ENCODE data around the gene ATP8A1.

The ATP8A1 gene

DNA sequence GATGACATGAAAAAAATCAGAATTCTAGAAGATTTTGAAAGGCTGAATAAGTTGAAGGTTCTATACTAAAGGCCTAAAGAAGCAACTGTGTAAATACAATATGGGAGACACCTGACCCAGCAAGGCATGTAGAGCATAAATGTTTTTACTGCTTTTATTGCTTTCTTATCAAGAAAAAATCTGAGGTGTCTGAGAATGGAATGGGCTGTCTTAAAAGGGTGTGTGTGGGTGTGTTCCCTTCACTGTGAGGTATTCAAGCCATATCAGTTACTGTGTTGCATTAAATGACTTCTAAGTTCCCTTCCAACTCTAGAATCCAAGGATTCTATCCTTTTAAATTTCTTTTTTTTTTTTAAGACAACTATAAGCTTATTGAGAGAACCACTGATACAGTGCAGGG, 15.7 kb downstream of the ATP8A1 start:
- Mint-ChIP-seq H3K4me1 (peaks cover 94% of the 10 kb centered on the region), H3K9me3 (no peaks in the 10 kb centered on the region), H3K27ac (peak overlapping the region in 1 of 2 donors; percentile 80), H3K4me3 (peak overlapping the region; percentile 77 to 80), H3K27me3 (no peaks in the 10 kb centered on the region)
- no peak for ATAC-seq
- DNase-seq, result no peak

DNA sequence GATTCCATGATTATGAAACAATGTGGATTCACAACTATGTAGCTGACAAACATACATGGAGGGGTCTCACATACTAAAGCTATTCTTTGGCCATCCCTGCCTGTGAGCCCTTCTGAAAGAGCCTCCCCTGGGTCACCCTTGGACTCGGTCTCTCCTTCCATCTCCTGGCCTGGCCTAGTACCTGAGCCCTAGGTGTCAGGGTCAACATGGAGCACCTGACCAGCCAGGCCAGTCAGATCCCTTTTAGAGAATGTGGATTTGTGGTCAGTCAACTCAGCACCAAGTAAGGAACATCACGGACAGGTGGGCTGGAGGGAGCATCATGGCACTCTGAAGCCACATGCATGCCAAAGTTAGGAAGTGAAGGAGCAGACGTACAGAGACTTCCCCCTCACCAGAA, 16.3 kb downstream of the ATP8A1 start:
- ATAC-seq, result no peak
- Mint-ChIP-seq H3K27me3 (no peaks in the 10 kb centered on the region), H3K4me1 (peaks cover 94% of the 10 kb centered on the region)

DNA sequence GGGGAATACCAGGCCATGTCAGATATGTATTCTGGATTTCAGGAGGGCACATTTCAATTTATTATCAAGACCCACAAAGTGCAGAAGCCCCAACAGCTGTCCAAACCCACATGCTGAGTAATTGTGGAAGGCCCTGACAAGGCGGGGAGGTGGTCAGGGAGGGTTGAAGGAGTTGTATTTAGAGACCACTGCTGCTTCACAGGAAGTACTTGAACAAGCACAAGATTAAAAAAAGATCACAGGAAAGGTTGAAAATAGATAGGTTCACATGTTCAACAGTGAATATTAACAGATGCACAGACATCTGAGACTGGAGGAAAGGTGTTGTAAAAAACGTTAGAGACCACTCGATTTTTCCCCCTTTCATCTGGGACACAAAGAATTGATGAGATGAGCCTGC, 17.9 kb downstream of the ATP8A1 start:
- peak; percentile 70 for ATAC-seq
- Mint-ChIP-seq H3K4me3 (peak overlapping the region; percentile 69 to 78), H3K27me3 (no peaks in the 10 kb centered on the region), H3K9me3 (no peaks in the 10 kb centered on the region), H3K4me1 (peaks cover 86% of the 10 kb centered on the region), H3K27ac (peak overlapping the region; percentile 43 to 95)
- peak; percentile 12 to 63 for DNase-seq

More for the DNA sequence above, 16.3 kb downstream of the ATP8A1 start:
- Mint-ChIP-seq H3K27ac (peak overlapping the region in 1 of 2 donors; percentile 80), H3K4me3 (no peak overlapping the region), H3K9me3 (no peaks in the 10 kb centered on the region)
- DNase-seq, result no peak

DNA sequence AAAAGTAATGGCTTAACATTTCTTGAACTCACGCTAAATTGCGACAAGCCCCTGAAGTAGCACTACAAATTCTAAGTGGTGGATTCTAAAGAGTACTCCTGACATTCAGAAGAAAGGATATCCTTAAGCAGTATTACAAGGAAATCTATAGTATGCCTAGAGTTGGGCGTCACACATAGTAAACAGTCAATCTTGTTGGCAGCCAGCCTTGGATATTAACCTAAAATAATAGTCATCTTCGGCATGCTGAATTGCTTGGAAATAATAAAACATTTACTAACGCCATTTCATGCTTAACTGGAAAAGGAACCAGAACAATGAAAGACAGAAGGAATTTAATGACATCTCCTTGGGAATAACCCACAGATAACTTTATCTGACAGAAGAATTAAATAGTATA, 18.6 kb downstream of the ATP8A1 start:
- Mint-ChIP-seq H3K4me3 (peak overlapping the region in 1 of 2 donors; percentile 78), H3K9me3 (no peaks in the 10 kb centered on the region), H3K27ac (no peak overlapping the region), H3K27me3 (no peaks in the 10 kb centered on the region), H3K4me1 (peaks cover 86% of the 10 kb centered on the region)
- no peak for ATAC-seq
- no peak for DNase-seq

DNA sequence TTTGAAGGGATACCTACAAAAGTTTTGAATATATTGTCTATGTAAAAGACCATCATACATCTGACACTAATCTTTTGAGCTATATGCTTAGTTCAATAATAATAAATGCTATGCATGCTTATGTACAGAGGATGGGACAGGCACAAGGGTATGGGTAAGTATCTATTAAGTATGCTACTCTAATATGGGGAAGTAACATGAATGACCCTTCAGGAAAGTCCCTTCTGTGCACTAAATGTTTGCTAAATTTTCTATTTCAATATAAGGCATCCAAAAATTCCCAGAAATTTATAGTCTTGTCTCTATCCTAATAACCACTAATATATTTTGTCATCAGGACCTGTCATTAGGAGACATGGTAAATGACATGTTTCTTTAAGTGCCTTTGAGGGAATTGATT, 19.0 kb downstream of the ATP8A1 start:
- DNase-seq, result no peak
- no peak for ATAC-seq
- Mint-ChIP-seq H3K4me3 (no peak overlapping the region), H3K4me1 (peaks cover 86% of the 10 kb centered on the region), H3K27me3 (no peaks in the 10 kb centered on the region), H3K27ac (no peak overlapping the region), H3K9me3 (no peaks in the 10 kb centered on the region)

DNA sequence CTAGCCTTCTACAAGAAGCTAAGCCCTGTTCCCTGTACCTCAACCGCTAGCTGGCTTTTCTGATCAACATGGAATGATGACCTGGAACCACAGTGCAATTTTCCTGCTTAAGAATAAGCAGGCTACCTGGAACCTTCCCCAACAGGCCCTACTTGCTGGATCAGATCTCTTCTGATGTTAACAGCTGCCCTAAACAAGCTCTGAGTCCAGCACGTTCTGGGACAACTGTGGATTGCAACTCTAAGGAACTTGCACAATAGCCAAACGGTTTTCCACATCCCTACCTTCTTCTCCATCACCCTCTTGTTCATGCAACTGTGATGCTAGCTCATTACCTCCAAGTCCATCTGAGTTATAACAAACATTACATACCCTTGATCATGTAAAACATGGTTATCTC, 19.8 kb downstream of the ATP8A1 start:
- peak overlapping the region in 1 of 2 donors; percentile 29 for H3K27ac Mint-ChIP-seq

DNA sequence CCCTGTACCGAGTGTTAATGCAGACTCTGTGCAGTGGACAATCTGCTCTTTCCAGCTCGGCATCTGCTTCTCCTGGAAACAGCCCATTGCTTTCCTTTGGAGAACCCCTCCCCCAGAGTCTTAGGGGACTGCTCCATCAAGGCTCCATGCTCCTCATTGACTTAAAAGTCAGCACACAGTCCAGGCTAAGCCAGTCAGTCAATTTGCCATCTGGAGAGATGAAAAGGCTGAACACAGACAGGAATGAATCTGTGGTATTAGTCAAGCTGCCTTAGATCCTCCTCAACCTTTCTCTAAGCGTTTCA, 20.3 kb downstream of the ATP8A1 start:
- Mint-ChIP-seq H3K4me1 (peaks cover 83% of the 10 kb centered on the region), H3K27ac (no peak overlapping the region), H3K4me3 (no peak overlapping the region), H3K9me3 (peaks cover 0 to 4% of the 10 kb centered on the region in 2 donors), H3K27me3 (no peaks in the 10 kb centered on the region)
- ATAC-seq (no peak), DNase-seq (no peak)

More for the DNA sequence above, 19.8 kb downstream of the ATP8A1 start:
- H3K4me1 Mint-ChIP-seq, result peaks cover 83% of the 10 kb centered on the region
- H3K9me3 Mint-ChIP-seq, result no peaks in the 10 kb centered on the region
- no peaks in the 10 kb centered on the region for H3K27me3 Mint-ChIP-seq
- no peak overlapping the region for H3K4me3 Mint-ChIP-seq
- no peak for ATAC-seq
- DNase-seq, result no peak

DNA sequence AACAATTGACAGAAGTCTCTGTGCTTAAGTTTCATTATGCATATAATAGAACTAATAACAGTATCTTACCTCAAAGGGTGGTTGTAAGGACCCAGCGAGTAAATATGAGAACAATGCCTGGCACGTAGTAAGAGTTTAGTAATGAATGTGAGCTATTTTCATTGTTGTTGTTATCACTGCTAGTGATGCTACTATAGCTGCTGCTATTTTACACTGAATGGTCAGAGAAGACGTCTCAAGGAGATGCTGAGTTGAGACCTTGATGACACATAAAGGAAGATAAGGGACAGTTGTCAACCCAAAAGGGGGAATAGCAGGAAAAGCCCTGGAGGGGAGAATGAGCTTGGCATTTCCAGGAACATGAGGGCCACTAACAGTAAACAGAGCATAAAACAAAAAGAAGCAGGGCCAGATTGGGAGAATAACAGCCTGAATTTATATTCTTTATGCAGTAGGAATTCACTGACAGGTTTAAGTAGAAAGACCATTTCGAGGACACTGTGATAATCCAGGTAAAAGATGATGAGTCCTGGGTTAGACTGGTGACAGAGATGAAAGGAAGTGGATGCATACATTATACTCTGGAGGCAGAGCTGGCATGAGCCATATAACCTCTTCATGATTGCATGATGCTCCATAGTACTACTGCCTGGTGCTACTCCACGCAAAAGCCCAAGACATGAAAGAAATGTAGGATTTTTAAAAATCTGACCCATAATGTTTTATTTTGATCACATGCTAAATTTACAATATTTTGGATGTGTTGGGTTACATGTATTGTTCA, 23.1 kb downstream of the ATP8A1 start:
- Mint-ChIP-seq H3K4me3 (peak overlapping the region in 1 of 2 donors; percentile 42), H3K27ac (peak overlapping the region; percentile 57 to 96), H3K4me1 (peaks cover 83% of the 10 kb centered on the region), H3K27me3 (no peaks in the 10 kb centered on the region), H3K9me3 (peaks cover 0 to 7% of the 10 kb centered on the region in 2 donors)
- peak; percentile 86 for ATAC-seq
- no peak for DNase-seq

DNA sequence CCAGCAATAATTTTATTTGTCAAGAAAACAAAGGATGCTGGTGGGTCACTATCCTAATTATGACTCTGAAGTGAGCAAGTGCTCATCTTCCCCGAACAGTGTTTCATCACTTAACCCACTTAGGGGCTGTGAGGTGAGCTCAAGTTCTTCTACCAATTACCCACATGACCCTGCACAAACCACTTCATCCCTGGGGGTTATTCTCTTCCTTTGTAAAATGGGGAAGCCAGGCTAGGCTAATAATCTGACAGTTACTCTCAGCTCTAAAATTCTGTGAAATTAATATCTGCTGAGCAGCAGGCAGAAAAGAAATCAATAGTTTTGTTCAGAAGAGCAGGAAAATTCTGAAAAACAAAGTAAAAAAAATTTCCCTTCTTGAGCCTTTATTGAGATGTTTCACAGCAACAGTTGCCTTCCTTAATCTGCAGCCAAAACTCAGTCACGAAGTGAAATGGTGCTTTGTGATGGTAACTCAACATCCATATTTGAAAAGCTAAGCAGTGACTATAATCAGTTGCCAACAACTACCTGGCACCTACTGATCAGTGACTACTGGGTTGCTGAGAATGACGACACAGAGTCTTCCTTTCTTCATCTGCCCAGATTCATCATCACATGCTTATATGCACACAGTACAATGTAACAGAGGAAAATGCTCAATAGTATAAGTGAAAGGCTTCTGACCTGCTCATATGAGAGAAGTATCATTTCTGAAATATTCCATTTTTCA, 24.1 kb downstream of the ATP8A1 start:
- H3K27me3 Mint-ChIP-seq, result no peaks in the 10 kb centered on the region
- H3K27ac Mint-ChIP-seq, result peak overlapping the region in 1 of 2 donors; percentile 35
- H3K9me3 Mint-ChIP-seq, result peaks cover 0 to 7% of the 10 kb centered on the region in 2 donors
- DNase-seq, result no peak
- no peak for ATAC-seq
- H3K4me3 Mint-ChIP-seq, result no peak overlapping the region
- H3K4me1 Mint-ChIP-seq, result peaks cover 83% of the 10 kb centered on the region

DNA sequence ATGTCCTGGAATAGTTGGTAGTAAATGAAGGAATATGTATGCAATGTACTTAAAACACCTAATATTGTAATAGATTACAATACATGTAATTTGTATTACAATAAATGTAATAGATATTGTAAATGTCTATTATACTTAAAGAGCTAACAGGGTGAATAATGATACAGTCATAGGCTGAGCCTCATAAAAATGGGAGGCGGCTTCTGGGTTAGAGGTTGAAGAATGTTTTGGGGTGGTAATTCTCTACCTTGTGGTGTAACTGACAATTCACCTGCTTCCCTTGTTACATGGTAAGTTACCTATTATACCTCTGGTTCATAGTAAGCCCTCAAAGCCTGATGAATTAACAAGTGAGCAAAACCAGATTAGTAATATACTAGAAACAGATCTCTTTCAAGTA, 26.0 kb downstream of the ATP8A1 start:
- no peak overlapping the region for H3K27ac Mint-ChIP-seq
- H3K4me1 Mint-ChIP-seq, result peaks cover 83% of the 10 kb centered on the region
- H3K4me3 Mint-ChIP-seq, result no peak overlapping the region
- ATAC-seq (no peak), DNase-seq (no peak)
- peaks cover 0 to 7% of the 10 kb centered on the region in 2 donors for H3K9me3 Mint-ChIP-seq
- H3K27me3 Mint-ChIP-seq, result no peaks in the 10 kb centered on the region

DNA sequence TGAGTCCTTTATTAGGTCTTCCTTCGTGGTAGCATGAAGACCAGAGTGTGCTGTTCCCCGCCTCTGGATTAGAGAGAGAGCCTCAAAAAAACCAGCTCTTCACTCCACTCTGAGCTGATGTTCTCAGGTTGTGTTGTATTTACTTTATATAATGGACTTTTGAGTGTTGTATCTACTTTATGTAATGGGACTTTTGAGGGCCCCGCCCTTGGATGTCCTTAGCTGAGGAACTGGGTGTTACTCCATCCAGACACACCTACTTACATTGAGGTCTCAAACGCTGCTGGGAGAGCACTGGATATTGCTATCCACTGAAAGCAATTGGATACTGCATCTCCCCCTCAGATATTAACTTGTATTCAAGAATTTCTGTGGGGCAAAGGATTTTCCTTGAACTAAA, 28.2 kb downstream of the ATP8A1 start:
- DNase-seq (no peak), ATAC-seq (no peak)
- Mint-ChIP-seq H3K4me1 (peaks cover 81% of the 10 kb centered on the region), H3K9me3 (peaks cover 0 to 7% of the 10 kb centered on the region in 2 donors), H3K27ac (peak overlapping the region; percentile 49 to 67), H3K4me3 (peak overlapping the region; percentile 66 to 76), H3K27me3 (no peaks in the 10 kb centered on the region)

DNA sequence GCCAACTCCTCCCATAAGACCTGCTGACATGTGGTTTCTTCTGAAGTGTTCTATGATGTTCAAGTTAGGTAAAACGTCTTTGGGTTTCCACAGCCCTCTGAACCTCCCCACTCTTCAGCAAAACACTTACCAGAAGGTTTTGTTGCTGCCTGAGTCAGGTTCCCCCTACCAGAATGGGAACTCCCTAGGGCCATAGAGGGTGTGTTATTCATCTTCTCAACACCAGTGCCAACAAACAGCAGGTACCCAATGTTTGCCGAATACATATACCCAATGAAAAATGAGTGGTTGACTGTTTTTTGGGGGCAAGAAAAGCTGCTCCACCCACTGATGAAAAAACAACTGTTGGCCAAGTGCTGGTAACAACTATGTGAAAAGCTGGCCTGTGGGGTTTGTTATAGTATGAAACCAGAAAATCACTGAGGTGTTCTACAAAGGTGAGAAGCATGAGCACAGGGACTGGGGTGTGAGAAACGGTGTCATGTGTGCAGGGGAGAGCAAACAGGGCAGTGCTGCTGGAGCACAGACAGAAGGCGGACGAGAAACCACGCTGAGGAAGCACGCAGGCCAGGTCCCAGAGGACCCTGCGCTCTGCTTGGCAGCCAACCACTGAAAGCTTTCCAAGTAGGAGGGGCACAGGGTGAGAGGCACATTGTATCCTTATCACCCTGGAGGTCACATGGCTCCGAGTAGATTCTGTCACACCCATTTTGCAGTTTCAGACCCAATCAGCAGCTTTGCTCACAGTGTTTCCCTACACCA, 28.8 kb downstream of the ATP8A1 start:
- ATAC-seq (peak; percentile 92), DNase-seq (peak; percentile 57 to 82)
- H3K4me3 Mint-ChIP-seq, result peak overlapping the region; percentile 66 to 76
- H3K27ac Mint-ChIP-seq, result peak overlapping the region; percentile 83 to 84
- H3K4me1 Mint-ChIP-seq, result peaks cover 74% of the 10 kb centered on the region
- peaks cover 0 to 7% of the 10 kb centered on the region in 2 donors for H3K9me3 Mint-ChIP-seq
- H3K27me3 Mint-ChIP-seq, result no peaks in the 10 kb centered on the region

DNA sequence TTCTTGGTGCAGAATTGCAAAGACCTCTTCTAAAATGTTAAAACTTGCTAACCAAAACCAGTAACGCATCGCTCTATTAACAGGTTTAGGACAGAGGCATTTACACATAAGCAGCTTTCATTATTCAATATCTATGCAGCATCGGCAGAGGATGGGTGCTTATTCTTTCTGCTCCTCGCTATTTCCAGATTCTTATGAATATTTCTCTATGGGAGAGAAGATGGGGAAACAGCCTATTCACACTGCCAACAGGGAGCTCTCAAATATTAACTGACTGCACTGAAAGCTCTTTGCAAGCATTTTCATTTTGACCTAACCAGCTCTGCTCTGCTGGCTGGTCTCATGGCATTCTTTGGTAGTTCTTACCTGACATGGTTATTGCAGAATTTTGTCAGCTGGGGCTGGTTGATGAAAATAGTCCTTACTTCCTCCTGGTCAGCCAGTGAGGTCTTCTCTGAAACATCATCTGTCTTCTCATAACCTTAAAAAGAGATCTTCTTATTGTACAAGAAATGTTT, 30.2 kb downstream of the ATP8A1 start:
- Mint-ChIP-seq H3K9me3 (peaks cover 0 to 4% of the 10 kb centered on the region in 2 donors), H3K27me3 (no peaks in the 10 kb centered on the region), H3K27ac (peak overlapping the region in 1 of 2 donors; percentile 61), H3K4me1 (peaks cover 64% of the 10 kb centered on the region), H3K4me3 (peak overlapping the region; percentile 66 to 76)
- ATAC-seq (no peak), DNase-seq (no peak)

DNA sequence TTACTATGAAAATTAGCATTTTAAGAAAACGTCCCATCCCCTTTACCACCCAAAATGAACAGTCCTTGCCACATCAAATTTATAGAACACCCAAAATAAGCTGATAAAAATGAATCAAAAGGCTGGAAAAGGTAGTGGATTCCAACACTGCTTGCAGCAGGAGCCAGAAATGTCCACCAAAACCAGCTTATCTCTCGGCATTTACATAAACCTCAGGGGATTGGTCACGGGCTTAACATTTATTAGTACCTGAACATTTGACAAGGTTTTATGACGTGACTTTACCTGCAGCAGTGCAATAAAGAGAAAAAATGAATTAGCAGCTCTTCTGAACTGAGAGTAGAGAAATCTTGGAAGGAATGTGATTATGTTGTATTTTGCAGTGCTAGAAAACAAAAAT, 31.6 kb downstream of the ATP8A1 start:
- no peaks in the 10 kb centered on the region for H3K9me3 Mint-ChIP-seq
- ATAC-seq (no peak), DNase-seq (no peak)
- H3K4me1 Mint-ChIP-seq, result peaks cover 50% of the 10 kb centered on the region
- H3K27me3 Mint-ChIP-seq, result no peaks in the 10 kb centered on the region
- no peak overlapping the region for H3K27ac Mint-ChIP-seq
- H3K4me3 Mint-ChIP-seq, result no peak overlapping the region

DNA sequence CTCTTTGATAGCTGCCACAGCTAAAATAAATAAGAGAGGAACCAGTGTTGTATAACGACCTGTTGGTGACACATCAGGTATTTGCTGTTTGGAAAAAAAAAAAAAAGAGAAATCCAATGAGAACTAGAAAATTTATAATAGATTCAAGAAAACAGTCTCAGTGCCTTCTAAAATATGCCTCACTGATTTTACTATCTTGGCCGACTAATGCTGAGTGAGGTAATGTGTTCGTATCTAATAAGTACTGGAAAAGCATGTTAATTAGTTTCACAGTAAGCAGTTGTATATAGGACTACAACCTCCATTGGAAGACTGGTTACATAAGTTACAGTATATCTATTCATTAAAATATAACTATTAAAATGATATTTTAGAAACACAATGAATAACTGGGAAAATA, 32.4 kb downstream of the ATP8A1 start:
- Mint-ChIP-seq H3K27me3 (no peaks in the 10 kb centered on the region), H3K27ac (no peak overlapping the region), H3K9me3 (no peaks in the 10 kb centered on the region), H3K4me3 (no peak overlapping the region), H3K4me1 (peaks cover 42% of the 10 kb centered on the region)
- DNase-seq (no peak), ATAC-seq (no peak)
